ENCODE results near the gene MYB.

DNA sequence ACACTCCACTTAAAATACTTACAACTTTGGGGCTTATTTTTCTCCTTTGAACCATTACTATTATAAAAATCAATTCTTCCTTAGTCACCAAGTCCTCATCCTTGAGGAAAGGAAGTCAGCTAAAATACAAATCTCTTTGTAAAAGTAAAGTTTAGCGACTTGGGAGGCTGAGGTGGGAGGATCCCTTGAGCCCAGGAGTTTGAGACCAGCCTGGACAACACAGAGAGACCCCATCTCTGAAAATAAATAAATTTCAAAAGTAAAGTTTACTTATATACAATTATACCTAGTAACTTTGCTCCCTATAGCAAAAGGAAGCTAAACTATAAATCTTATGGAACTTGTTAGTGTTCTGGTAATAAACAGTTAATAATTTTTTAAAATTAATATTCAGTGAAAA, 40.4 kb downstream of the MYB start:
- TF ChIP-seq, protein P1, sequence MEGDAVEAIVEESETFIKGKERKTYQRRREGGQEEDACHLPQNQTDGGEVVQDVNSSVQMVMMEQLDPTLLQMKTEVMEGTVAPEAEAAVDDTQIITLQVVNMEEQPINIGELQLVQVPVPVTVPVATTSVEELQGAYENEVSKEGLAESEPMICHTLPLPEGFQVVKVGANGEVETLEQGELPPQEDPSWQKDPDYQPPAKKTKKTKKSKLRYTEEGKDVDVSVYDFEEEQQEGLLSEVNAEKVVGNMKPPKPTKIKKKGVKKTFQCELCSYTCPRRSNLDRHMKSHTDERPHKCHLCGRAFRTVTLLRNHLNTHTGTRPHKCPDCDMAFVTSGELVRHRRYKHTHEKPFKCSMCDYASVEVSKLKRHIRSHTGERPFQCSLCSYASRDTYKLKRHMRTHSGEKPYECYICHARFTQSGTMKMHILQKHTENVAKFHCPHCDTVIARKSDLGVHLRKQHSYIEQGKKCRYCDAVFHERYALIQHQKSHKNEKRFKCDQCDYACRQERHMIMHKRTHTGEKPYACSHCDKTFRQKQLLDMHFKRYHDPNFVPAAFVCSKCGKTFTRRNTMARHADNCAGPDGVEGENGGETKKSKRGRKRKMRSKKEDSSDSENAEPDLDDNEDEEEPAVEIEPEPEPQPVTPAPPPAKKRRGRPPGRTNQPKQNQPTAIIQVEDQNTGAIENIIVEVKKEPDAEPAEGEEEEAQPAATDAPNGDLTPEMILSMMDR (IDR thresholded peaks at IDR 0.05) = no peak
- TF ChIP-seq POLR2A (IDR thresholded peaks at IDR 0.05) = no peak

Data from Peyer's patch (tissue), 4 donors.